Measurements from ENCODE around the gene RNF150.
"Not testable (repeated sequence)": the region's sequence is repeated elsewhere in the genome, so short reads cannot be mapped to it uniquely, and the experiment has no call there.

The RNF150 gene

GRCh38 chr4:141133146-141133998 lies at the start of gene RNF150:
Gene RNF150, minus strand, starts transcription at chr4:141133469.
- DNase-seq: no peak

GRCh38 chr4:141180991-141181761 lies 47.9 kb upstream of the RNF150 start:
- no peak for DNase-seq

- no peak for DNase-seq
Measured at GRCh38 chr4:141179474-141180373, 46.5 kb upstream of the RNF150 start.

- DNase-seq: no peak
Measured at GRCh38 chr4:141177171-141177570, 43.9 kb upstream of the RNF150 start.

GRCh38 chr4:141174457-141174856 lies 41.2 kb upstream of the RNF150 start:
- DNase-seq: no peak

GRCh38 chr4:141170671-141171070 lies 37.4 kb upstream of the RNF150 start:
- DNase-seq: no peak

GRCh38 chr4:141169391-141169790 lies 36.1 kb upstream of the RNF150 start:
- DNase-seq: no peak

- not testable (repeated sequence) for DNase-seq
Measured at GRCh38 chr4:141165001-141165400, 31.7 kb upstream of the RNF150 start.

GRCh38 chr4:141159027-141159426 lies 25.8 kb upstream of the RNF150 start:
- DNase-seq: no peak

GRCh38 chr4:141158219-141158618 lies 24.9 kb upstream of the RNF150 start:
- DNase-seq: no peak

- no peak for DNase-seq
Measured at GRCh38 chr4:141155586-141155985, 22.3 kb upstream of the RNF150 start.

- DNase-seq: no peak
Measured at GRCh38 chr4:141154725-141155124, 21.5 kb upstream of the RNF150 start.

GRCh38 chr4:141153751-141154510 lies 20.7 kb upstream of the RNF150 start:
- DNase-seq: no peak

GRCh38 chr4:141144207-141144606 lies 10.9 kb upstream of the RNF150 start:
- no peak for DNase-seq

- no peak for DNase-seq
Measured at GRCh38 chr4:141142423-141142822, 9.2 kb upstream of the RNF150 start.

GRCh38 chr4:141140391-141141200 lies 7.3 kb upstream of the RNF150 start:
- DNase-seq: no peak

GRCh38 chr4:141133999-141134995 lies 1.0 kb upstream of the RNF150 start:
- DNase-seq: no peak

- no peak for DNase-seq
Measured at GRCh38 chr4:141132709-141133145, 542 bp downstream of the RNF150 start.

GRCh38 chr4:141132072-141132708 lies 1.1 kb downstream of the RNF150 start:
- no peak for DNase-seq

GRCh38 chr4:141131723-141132071 lies 1.6 kb downstream of the RNF150 start:
- no peak for DNase-seq
